Cardiac fibroblast (primary cell): ENCODE measurements around the gene PVALB.
A peak's percentile ranks its signal among the peaks of the same experiment; 100 is the strongest.

Experiments
- DNase-seq, 2 donors: peaks; one replicate each; pipeline versions ENCODE4 v3.0.0 to v3.0.0-alpha.2; 2010; ENCODE audit warnings: low read depth in 2 of 2
- H3K4me3 ChIP-seq, 2 donors: replicated peaks in 1 of 2; 1 replicate in 1 of 2; 2 replicates in 1 of 2; pipeline ENCODE4 v1.5.1; 2011; ENCODE audit warnings: low read depth in 2 of 2, low read length in 2 of 2, mild to moderate bottlenecking in 2 of 2, moderate library complexity in 1 of 2
- TF ChIP-seq, protein P1 (sequence below): IDR thresholded peaks from one replicate; pipeline ENCODE4 v1.5.1; 2011; ENCODE audit warnings: low read depth, mild to moderate bottlenecking, low read length, inconsistent platforms

The PVALB gene

DNA sequence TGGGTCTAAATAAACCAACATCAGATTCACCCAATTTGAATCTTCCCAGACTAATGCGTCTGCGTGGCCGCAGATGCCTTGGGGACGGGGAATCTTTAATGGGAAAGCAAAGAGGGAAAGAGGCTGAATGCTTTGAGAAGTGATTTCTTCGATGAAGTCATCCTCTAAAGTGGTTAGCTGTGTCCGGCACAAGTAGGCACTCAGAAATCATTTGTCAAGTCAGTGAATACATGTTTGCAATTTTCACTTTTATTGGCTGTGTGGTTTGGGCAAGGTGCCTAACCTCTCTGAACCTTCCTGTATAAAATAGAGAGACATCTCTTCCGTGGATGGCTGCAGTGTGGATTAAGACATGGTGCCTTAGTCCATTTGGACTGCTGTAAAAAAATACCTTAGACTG, 21.2 kb downstream of the PVALB start:
- TF ChIP-seq, protein P1, sequence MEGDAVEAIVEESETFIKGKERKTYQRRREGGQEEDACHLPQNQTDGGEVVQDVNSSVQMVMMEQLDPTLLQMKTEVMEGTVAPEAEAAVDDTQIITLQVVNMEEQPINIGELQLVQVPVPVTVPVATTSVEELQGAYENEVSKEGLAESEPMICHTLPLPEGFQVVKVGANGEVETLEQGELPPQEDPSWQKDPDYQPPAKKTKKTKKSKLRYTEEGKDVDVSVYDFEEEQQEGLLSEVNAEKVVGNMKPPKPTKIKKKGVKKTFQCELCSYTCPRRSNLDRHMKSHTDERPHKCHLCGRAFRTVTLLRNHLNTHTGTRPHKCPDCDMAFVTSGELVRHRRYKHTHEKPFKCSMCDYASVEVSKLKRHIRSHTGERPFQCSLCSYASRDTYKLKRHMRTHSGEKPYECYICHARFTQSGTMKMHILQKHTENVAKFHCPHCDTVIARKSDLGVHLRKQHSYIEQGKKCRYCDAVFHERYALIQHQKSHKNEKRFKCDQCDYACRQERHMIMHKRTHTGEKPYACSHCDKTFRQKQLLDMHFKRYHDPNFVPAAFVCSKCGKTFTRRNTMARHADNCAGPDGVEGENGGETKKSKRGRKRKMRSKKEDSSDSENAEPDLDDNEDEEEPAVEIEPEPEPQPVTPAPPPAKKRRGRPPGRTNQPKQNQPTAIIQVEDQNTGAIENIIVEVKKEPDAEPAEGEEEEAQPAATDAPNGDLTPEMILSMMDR, result no peak
- no peak overlapping the region for H3K4me3 ChIP-seq
- no peak for DNase-seq

DNA sequence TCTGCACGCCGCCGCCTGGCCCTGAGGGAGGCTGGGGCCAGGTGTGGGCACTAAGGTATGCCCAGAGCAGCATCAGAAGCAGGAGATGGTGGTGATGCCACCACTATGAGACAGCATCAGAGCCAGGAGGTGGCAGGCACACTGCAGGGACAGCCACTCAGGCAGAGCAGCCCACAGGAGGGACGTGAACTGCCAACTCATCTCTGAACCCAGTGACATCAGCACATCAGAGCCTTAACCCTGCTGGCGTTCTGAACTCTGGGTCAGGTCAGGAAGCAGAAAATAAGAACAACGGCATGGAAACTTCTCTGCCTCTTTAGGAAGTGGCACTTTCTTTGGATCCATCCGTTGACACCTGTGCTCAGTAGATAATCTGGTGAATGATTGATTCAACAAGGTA, 26.2 kb downstream of the PVALB start:
- no peak for DNase-seq
- TF ChIP-seq, protein P1, result no peak
- H3K4me3 ChIP-seq, result no peak overlapping the region

- no peak overlapping the region for H3K4me3 ChIP-seq
- DNase-seq, result no peak
- TF ChIP-seq, protein P1, result no peak
Observed at GRCh38 chr22:36787204-36787988, 29.4 kb downstream of the PVALB start.

DNA sequence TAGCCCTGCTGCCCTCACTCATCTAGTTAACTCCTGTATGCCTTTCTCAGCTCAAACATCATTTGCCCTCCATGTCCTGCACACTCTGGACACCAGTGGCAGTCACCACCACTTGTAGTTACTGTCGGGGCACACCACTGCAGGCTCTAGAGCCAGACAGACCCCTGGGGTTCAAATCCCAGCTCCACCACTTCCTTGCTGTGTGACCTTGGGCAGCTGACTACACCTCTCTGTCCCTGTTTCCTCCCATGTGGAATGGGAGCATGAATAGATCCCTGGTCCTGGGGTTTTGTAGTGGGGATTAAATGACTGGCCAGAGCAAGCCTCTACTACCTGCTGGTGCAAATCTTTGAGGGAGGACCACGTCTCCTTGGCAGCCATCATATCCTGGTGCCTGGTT, 33.1 kb downstream of the PVALB start:
- no peak overlapping the region for H3K4me3 ChIP-seq
- no peak for DNase-seq
- TF ChIP-seq, protein P1, result no peak

DNA sequence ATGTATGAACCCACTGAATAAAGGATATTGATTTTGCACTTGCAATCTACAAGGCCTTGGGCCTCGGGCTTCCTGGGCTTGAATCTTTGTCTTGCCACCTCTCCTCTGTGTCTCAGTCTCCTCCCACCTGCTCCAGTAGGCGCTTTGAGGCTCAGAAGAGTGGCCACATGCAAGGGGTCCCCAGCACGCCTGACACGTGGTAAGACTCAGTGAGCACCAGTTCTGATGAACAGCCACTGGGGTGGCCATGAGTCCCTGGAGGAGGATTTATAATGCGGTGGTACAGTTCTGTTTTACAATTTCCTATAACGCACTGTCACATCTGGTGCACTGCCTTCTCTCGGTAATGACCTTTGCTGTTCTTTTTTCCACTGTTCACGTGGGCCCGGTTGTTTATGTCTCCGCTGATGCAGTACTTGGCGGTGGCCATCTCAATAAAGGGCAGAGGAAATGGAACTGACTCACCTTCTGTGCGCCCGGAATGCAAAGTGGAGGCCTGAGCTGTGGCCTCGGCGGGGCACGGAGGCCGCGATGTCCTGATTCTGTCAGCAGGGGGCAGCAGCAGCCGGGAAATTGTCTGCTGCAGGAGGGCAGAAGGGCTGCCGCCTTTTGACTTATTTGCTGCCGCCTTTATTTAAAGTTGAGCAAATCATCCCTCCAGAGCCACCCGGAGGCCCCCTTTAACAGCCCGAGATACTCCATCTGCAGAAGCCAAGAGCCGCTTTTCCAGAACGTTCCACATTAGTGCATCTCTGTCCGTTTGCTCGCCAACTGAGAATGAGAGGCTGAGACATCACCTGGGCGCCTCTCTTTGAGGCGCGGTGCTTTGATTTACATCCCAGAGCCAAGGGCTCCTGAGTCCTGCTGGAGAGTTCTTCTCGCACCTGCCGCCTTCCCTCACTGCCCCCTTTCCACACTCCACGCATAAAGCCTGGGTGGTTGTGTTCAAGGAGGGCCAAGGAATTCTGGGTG, 34.9 kb downstream of the PVALB start:
- TF ChIP-seq, protein P1, result peak; percentile 94
- H3K4me3 ChIP-seq, result no peak overlapping the region
- DNase-seq, result peak; percentile 84 to 93

GRCh38 chr22:36778020-36778419, 38.8 kb downstream of the PVALB start:
- TF ChIP-seq, protein P1, result no peak
- no peak overlapping the region for H3K4me3 ChIP-seq
- no peak for DNase-seq
